Measurements from ENCODE around the gene COL6A3. TPM values are rescaled to one million over a fixed set of nuclear protein-coding genes. Genes with fewer than 3 reads are reported as not detected.

COL6A3 gene
- total RNA-seq, 4 donors from 2014 or later = 68.1 to 261 (median 75.6) TPM

- peak; percentile 45 for DNase-seq
- Histone ChIP-seq H3K36me3 (no peaks in the 10 kb centered on the region), H3K4me3 (no peak overlapping the region), H3K27me3 (peaks cover 4% of the 10 kb centered on the region), H3K4me1 (peaks cover 5 to 24% (median 10%) of the 10 kb centered on the region in 4 donors), H3K9me3 (no peaks in the 10 kb centered on the region), H3K27ac (peak overlapping the region; percentile 59 to 72 (median 66))
- in situ Hi-C loops (cut with MboI; ENCODE audit: low pct_ligation_motif_present in 1 of 4, low pct_unique_long_range_greater_than_20kb in 1 of 4, low sequenced_read_pairs in 3 of 4) = no loop called here
- no peak for TF ChIP-seq CTCF (IDR thresholded peaks at IDR 0.05)
- no peak for TF ChIP-seq POLR2A (IDR thresholded peaks at IDR 0.05)
- no peak for TF ChIP-seq POLR2AphosphoS5 (IDR thresholded peaks at IDR 0.05)
- TF ChIP-seq EP300 (IDR thresholded peaks at IDR 0.05; ENCODE audit: low read depth) = no peak
- intact Hi-C loops (cut with DNase I; ENCODE audit: low total_unique reads) = no loop called here
- WGBS, 2 donors (ENCODE audit: low coverage in 1 of 2) = 47% methylated on average over 13 of the region's 14 CpGs; no CpG with 5 or more reads in 1 of the 2 donors
Measured at GRCh38 chr2:237434866-237435311, 20.9 kb upstream of the COL6A3 start.

GRCh38 chr2:237433920-237434676 is 20.1 kb upstream of the COL6A3 start:
- TF ChIP-seq CTCF (IDR thresholded peaks at IDR 0.05) (no peak), POLR2A (IDR thresholded peaks at IDR 0.05) (no peak), EP300 (IDR thresholded peaks at IDR 0.05; ENCODE audit: low read depth) (no peak), POLR2AphosphoS5 (IDR thresholded peaks at IDR 0.05) (no peak)
- H3K27ac ChIP-seq = no peak overlapping the region
- intact Hi-C loops (cut with DNase I; ENCODE audit: low total_unique reads) (no loop called here), in situ Hi-C loops (cut with MboI; ENCODE audit: low pct_ligation_motif_present in 1 of 4, low pct_unique_long_range_greater_than_20kb in 1 of 4, low sequenced_read_pairs in 3 of 4) (no loop called here)
- 69% methylated on average over 13 of the region's 13 CpGs; no CpG with 5 or more reads in 1 of the 2 donors for WGBS, 2 donors (ENCODE audit: low coverage in 1 of 2)
- H3K4me3 ChIP-seq = no peak overlapping the region
- peaks cover 4% of the 10 kb centered on the region for H3K27me3 ChIP-seq
- H3K4me1 ChIP-seq = peaks cover 5 to 24% (median 10%) of the 10 kb centered on the region in 4 donors
- DNase-seq = no peak
- H3K9me3 ChIP-seq = no peaks in the 10 kb centered on the region
- no peaks in the 10 kb centered on the region for H3K36me3 ChIP-seq

GRCh38 chr2:237432484-237433092 is 18.6 kb upstream of the COL6A3 start:
- no peaks in the 10 kb centered on the region for H3K9me3 ChIP-seq
- peaks cover 5 to 15% (median 10%) of the 10 kb centered on the region in 4 donors for H3K4me1 ChIP-seq
- peaks cover 4% of the 10 kb centered on the region for H3K27me3 ChIP-seq
- no peaks in the 10 kb centered on the region for H3K36me3 ChIP-seq
- no peak overlapping the region for H3K27ac ChIP-seq
- TF ChIP-seq EP300 (IDR thresholded peaks at IDR 0.05; ENCODE audit: low read depth) (no peak), POLR2A (IDR thresholded peaks at IDR 0.05) (no peak), CTCF (IDR thresholded peaks at IDR 0.05) (no peak), POLR2AphosphoS5 (IDR thresholded peaks at IDR 0.05) (no peak)
- intact Hi-C loops (cut with DNase I; ENCODE audit: low total_unique reads) = no loop called here
- WGBS, 2 donors (ENCODE audit: low coverage in 1 of 2) = 31 to 40% methylated on average over 1 to 17 of the region's 17 CpGs
- in situ Hi-C loops (cut with MboI; ENCODE audit: low pct_ligation_motif_present in 1 of 4, low pct_unique_long_range_greater_than_20kb in 1 of 4, low sequenced_read_pairs in 3 of 4) = no loop called here
- no peak overlapping the region for H3K4me3 ChIP-seq
- DNase-seq = no peak

- Histone ChIP-seq H3K4me1 (peaks cover 5 to 15% (median 10%) of the 10 kb centered on the region in 4 donors), H3K27ac (no peak overlapping the region), H3K36me3 (no peaks in the 10 kb centered on the region), H3K27me3 (peaks cover 4% of the 10 kb centered on the region), H3K4me3 (no peak overlapping the region), H3K9me3 (no peaks in the 10 kb centered on the region)
- DNase-seq = no peak
- TF ChIP-seq POLR2AphosphoS5 (IDR thresholded peaks at IDR 0.05) (no peak), CTCF (IDR thresholded peaks at IDR 0.05) (no peak), POLR2A (IDR thresholded peaks at IDR 0.05) (no peak), EP300 (IDR thresholded peaks at IDR 0.05; ENCODE audit: low read depth) (no peak)
- in situ Hi-C loops (cut with MboI; ENCODE audit: low pct_ligation_motif_present in 1 of 4, low pct_unique_long_range_greater_than_20kb in 1 of 4, low sequenced_read_pairs in 3 of 4) = no loop called here
- intact Hi-C loops (cut with DNase I; ENCODE audit: low total_unique reads) = no loop called here
- 87 to 93% methylated on average over 4 of the region's 4 CpGs for WGBS, 2 donors (ENCODE audit: low coverage in 1 of 2)
Measured at GRCh38 chr2:237431837-237432236, 17.9 kb upstream of the COL6A3 start.
